Epithelial cell of proximal tubule (primary cell): ENCODE measurements around the gene HPGD. TPM values are rescaled to one million over a fixed set of nuclear protein-coding genes. Genes with fewer than 3 reads are reported as not detected.

Experiments
- DNase-seq: peaks from one replicate; pipeline ENCODE4 v3.0.0-alpha.2; 2011; ENCODE audit warnings: low read depth
- H3K4me3 ChIP-seq: 2 replicates; pipeline ENCODE4 v1.5.1; 2011; ENCODE audit warnings: low read depth, mild to moderate bottlenecking, low read length
- CTCF ChIP-seq: conservative IDR thresholded peaks from 2 replicates; pipeline ENCODE4 v1.5.1; 2012; ENCODE audit warnings: low read depth, mild to moderate bottlenecking, low read length
- total RNA-seq: library from RNA; depleted of rRNA; stranded (reverse); fragments of >200 nt; gene quantifications from 2 replicates; pipeline ENCODE4 v1.2.3, GENCODE V29; 2015

HPGD gene
- total RNA-seq, 1 donor from 2014 or later, result 2.8 TPM

DNA sequence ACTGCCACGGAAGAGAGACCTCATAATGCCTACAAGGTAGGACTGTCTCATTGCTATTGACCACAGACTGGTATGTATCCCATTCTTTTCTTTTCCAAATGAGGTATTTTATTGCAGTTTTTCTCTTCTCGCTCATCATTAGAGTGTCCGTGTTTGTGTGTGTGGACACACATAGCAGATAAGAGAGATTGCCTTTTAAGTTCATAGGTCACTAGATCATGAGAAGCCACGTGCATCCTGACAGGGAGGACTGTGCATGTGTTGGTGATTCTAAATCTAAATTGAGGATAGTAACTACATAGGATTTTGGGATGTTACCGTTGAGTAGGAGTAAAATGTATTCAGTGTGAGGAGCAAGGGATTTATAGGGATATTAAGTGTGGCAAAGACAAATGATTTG, 37.3 kb downstream of the HPGD start:
- no peak for DNase-seq
- H3K4me3 ChIP-seq, result no peak overlapping the region
- TF ChIP-seq CTCF, result no peak

DNA sequence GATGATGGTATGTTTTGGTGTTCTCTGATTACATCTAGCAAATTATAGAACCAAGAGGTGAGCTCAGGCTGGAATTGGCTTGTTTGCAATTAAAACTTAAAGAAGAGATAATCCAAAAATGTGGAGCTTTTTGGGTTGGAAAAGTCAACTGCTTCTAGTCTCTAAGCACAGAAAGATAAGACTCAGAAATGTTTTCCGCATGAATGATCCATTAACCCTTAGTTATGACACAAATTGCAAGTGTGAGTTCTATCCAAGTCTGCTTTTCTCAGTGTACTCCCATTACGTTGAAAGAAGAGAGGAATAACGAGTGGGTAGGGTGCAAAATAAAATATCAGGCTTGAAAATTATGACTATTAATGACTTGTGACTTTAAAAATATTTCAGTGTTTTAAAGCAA, 38.5 kb downstream of the HPGD start:
- no peak for DNase-seq
- no peak for TF ChIP-seq CTCF
- no peak overlapping the region for H3K4me3 ChIP-seq

DNA sequence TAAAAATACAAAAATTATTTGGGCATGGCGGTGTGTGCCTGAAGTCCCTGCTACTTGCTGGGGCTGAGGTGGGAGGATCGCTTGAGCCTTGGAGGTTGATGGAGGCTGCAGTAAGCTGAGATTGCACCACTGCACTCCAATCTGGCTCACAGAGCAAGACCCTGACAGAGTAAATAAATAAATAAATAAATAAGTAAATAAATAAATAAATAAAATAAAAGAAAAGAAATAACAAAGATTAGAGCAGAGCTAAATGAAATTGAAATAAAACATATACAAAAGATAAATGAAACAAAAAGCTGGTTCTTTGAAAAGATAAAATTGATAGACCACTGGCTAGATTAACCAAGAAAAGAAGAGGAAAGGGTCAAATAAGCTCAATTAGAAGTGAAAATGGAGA, 43.1 kb downstream of the HPGD start:
- no peak overlapping the region for H3K4me3 ChIP-seq
- DNase-seq, result no peak
- TF ChIP-seq CTCF, result no peak

GRCh38 chr4:174475528-174475927, 46.8 kb downstream of the HPGD start:
- no peak for DNase-seq
- no peak for TF ChIP-seq CTCF
- no peak overlapping the region for H3K4me3 ChIP-seq

GRCh38 chr4:174474457-174475075, 47.7 kb downstream of the HPGD start:
- TF ChIP-seq CTCF, result no peak
- DNase-seq, result no peak
- no peak overlapping the region for H3K4me3 ChIP-seq

DNA sequence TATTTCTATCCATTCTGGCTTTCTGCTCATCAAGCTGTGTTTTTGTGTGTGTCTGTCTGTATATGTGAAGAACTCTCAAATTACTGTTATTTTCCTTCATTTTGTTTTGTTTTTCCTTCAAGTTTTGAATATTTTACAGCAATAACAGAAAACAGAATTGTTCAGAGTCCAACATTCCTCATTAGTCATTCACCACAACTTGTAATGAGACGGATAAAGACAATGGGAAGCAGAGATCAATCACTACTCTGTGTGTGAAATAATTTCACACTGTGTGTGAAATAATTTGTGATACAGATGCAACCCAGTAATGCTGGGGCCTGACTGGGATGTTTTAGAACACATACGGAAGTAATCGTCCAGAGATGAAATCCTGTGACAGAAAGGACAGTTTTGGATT, 55.2 kb downstream of the HPGD start:
- no peak overlapping the region for H3K4me3 ChIP-seq
- TF ChIP-seq CTCF, result no peak
- DNase-seq, result peak; percentile 16

- no peak for TF ChIP-seq CTCF
- DNase-seq, result no peak
- H3K4me3 ChIP-seq, result no peak overlapping the region
Measured at GRCh38 chr4:174464949-174465348, 57.3 kb downstream of the HPGD start.
